GM23338 (cell line): Measurements from ENCODE around the gene PRMT3.

ENCODE experiments used
- CREB1 ChIP-seq: fragments of 250-450 bp; sonication (Bioruptor Pico); IDR thresholded peaks from 2 replicates; pipeline ENCODE4 v1.5.0; 2020; ENCODE audit warnings: low read depth, mild to moderate bottlenecking, moderate library complexity
- EZH2 ChIP-seq: fragments of 200-600 bp; sonication (generic); IDR thresholded peaks from one replicate; pipeline ENCODE4 v1.8.0; 2017; ENCODE audit warnings: antibody characterized with exemption, mild to moderate bottlenecking, low read depth; ENCODE audit not compliant: unreplicated experiment
- EZH2phosphoT487 ChIP-seq: fragments of 200-600 bp; sonication (generic); IDR thresholded peaks from one replicate; pipeline ENCODE4 v1.8.1; 2018; ENCODE audit warnings: antibody characterized with exemption; ENCODE audit not compliant: unreplicated experiment
- POLR2AphosphoS5 ChIP-seq: IDR thresholded peaks from 2 replicates; pipeline ENCODE4 v1.6.1; 2016; ENCODE audit warnings: antibody characterized with exemption, low read depth
- STAT1 ChIP-seq: IDR thresholded peaks from one replicate; pipeline ENCODE4 v1.6.1; 2016; ENCODE audit warnings: antibody characterized with exemption; ENCODE audit not compliant: unreplicated experiment
- ZNF331 ChIP-seq: fragments of 250-450 bp; sonication (Bioruptor Pico); IDR thresholded peaks from 2 replicates; pipeline ENCODE4 v1.5.0; 2020; ENCODE audit warnings: low read depth, mild to moderate bottlenecking, moderate library complexity
- TF ChIP-seq, protein P1 (sequence below), 2 experiments: fragments of 200-600 bp in 1 of 2; sonication (generic) in 1 of 2; conservative IDR thresholded peaks; 2 replicates each; pipeline versions ENCODE4 v1.5.1 to v1.6.1; 2016 to 2017; ENCODE audit warnings: antibody characterized with exemption in 2 of 2, low read depth in 2 of 2, mild to moderate bottlenecking in 2 of 2, moderate library complexity in 1 of 2
- TF ChIP-seq, protein P2 (sequence below): IDR thresholded peaks from 2 replicates; pipeline ENCODE4 v1.6.1; 2016; ENCODE audit warnings: antibody characterized with exemption
- TF ChIP-seq, protein P3 (sequence below): IDR thresholded peaks from one replicate; pipeline ENCODE4 v1.6.1; 2018; ENCODE audit warnings: antibody characterized with exemption; ENCODE audit not compliant: unreplicated experiment

DNA sequence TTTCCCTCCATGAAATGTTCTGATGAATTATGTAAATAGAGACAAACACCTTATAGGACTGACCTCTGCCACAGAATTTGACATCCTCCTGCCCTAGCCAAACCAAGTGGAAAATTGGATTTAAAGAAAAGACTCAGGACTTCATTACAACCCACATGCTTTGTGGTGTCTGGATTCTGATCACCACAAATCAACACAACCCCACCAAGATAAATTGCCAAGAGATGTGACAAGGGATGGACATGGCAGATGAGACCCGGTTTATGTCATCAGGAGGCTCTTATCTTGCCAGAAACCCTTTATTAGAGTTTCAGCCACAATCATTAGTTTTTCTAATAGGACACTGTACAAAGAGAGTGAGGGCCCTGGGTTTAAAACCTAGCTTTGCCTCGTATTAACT is 154.0 kb downstream of the PRMT3 start:
- TF ChIP-seq, protein P1, sequence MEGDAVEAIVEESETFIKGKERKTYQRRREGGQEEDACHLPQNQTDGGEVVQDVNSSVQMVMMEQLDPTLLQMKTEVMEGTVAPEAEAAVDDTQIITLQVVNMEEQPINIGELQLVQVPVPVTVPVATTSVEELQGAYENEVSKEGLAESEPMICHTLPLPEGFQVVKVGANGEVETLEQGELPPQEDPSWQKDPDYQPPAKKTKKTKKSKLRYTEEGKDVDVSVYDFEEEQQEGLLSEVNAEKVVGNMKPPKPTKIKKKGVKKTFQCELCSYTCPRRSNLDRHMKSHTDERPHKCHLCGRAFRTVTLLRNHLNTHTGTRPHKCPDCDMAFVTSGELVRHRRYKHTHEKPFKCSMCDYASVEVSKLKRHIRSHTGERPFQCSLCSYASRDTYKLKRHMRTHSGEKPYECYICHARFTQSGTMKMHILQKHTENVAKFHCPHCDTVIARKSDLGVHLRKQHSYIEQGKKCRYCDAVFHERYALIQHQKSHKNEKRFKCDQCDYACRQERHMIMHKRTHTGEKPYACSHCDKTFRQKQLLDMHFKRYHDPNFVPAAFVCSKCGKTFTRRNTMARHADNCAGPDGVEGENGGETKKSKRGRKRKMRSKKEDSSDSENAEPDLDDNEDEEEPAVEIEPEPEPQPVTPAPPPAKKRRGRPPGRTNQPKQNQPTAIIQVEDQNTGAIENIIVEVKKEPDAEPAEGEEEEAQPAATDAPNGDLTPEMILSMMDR (conservative IDR thresholded peaks at IDR 0.05; ENCODE audit: low read depth in 2 of 2), result no peak
- TF ChIP-seq EZH2, result no peak
- TF ChIP-seq POLR2AphosphoS5, result no peak
- TF ChIP-seq STAT1, result no peak
- TF ChIP-seq ZNF331 (CRISPR knock-in tag), result no peak
- TF ChIP-seq, protein P2, sequence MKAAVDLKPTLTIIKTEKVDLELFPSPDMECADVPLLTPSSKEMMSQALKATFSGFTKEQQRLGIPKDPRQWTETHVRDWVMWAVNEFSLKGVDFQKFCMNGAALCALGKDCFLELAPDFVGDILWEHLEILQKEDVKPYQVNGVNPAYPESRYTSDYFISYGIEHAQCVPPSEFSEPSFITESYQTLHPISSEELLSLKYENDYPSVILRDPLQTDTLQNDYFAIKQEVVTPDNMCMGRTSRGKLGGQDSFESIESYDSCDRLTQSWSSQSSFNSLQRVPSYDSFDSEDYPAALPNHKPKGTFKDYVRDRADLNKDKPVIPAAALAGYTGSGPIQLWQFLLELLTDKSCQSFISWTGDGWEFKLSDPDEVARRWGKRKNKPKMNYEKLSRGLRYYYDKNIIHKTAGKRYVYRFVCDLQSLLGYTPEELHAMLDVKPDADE, result no peak
- no peak for TF ChIP-seq CREB1
- TF ChIP-seq, protein P3, sequence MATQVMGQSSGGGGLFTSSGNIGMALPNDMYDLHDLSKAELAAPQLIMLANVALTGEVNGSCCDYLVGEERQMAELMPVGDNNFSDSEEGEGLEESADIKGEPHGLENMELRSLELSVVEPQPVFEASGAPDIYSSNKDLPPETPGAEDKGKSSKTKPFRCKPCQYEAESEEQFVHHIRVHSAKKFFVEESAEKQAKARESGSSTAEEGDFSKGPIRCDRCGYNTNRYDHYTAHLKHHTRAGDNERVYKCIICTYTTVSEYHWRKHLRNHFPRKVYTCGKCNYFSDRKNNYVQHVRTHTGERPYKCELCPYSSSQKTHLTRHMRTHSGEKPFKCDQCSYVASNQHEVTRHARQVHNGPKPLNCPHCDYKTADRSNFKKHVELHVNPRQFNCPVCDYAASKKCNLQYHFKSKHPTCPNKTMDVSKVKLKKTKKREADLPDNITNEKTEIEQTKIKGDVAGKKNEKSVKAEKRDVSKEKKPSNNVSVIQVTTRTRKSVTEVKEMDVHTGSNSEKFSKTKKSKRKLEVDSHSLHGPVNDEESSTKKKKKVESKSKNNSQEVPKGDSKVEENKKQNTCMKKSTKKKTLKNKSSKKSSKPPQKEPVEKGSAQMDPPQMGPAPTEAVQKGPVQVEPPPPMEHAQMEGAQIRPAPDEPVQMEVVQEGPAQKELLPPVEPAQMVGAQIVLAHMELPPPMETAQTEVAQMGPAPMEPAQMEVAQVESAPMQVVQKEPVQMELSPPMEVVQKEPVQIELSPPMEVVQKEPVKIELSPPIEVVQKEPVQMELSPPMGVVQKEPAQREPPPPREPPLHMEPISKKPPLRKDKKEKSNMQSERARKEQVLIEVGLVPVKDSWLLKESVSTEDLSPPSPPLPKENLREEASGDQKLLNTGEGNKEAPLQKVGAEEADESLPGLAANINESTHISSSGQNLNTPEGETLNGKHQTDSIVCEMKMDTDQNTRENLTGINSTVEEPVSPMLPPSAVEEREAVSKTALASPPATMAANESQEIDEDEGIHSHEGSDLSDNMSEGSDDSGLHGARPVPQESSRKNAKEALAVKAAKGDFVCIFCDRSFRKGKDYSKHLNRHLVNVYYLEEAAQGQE, result no peak
- TF ChIP-seq EZH2phosphoT487, result no peak
